ENCODE measurements around the gene IDS.

DNA sequence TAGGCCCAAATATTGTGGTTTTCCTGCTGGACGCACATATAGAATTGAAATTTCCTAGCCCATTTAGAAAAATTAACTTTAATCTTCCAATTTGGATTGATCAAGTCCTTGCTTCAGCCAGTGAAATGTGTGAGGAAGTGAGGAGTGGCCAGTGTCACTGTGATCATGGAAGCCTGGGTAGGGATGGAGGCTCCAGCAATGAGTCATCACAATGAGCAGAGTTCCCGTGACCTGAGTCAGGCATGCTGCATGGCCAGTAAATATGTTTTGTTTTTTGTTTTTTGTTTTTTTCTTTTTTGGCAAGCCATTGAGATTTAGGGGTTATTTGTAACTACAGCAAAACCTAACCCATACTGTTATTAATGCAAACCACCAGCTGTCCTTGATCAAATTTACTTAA is 52.1 kb downstream of the IDS start:
- TF ChIP-seq CTCF (IDR thresholded peaks at IDR 0.05) (no peak), POLR2A (IDR thresholded peaks at IDR 0.05) (no peak)

Measured in stomach (tissue), 4 donors.